HS-27A (cell line): ENCODE measurements around the gene KHDRBS2.

Experiments used
- DNase-seq: peaks from one replicate; pipeline ENCODE4 v3.0.0-alpha.2; 2012; ENCODE audit warnings: low read depth, missing footprints

Gene KHDRBS2

DNA sequence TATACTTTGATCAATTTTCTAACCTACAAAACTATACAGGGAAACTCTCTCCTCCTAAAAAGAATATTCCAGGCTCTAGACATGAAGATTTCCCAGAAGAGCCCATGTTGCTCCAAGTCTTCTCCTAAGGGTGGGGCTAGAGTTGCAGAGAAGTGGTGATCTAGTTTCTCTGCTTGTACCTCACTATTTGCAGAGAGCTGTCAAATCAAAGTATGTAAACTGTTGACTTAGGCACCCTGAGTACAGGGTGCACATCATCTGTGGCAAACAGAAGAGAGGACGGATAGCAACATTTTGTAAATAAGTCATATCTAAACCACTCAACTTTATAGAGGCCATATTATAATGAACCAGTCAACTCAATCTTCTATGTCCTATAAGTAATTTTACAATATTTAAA is 250.1 kb downstream of the KHDRBS2 start:
- DNase-seq, result no peak

DNA sequence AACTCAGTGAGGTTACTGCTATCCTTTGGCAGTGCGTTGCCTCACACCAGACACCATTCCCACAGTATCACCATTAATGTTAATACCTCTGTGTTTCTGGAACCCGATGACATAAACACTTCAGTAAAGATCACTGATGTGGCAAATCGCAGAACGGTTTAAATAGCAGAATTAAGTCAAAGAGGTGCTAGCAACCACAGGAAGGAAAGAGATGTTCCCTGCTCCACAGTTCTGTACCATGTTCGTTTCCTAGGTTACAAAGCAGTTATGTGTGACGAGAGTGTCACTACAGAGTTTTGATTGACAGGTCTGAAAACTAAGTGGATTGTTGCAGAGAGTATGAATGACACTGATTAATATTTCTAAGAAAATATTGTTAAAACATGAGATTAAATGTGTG is 272.3 kb downstream of the KHDRBS2 start:
- DNase-seq, result no peak

DNA sequence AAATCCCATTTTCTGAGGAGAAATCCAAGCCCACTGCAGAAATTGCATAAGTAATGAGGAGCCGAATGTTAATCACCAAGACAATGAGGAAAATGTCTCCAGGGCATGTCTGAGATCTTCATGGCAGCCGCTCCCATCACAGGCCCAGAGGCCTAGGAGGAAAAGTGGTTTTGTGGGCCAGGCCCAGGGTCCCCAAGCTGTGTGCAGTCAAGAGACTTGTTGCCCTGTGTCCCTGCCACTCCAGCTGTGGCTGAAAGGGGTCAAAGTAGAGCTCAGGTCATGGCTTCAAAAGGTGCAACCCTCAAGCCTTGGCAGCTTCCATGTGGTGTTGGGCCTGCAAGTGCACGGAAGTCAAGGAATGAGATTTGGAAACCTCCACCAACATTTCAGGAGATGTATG is 276.6 kb downstream of the KHDRBS2 start:
- DNase-seq, result no peak

DNA sequence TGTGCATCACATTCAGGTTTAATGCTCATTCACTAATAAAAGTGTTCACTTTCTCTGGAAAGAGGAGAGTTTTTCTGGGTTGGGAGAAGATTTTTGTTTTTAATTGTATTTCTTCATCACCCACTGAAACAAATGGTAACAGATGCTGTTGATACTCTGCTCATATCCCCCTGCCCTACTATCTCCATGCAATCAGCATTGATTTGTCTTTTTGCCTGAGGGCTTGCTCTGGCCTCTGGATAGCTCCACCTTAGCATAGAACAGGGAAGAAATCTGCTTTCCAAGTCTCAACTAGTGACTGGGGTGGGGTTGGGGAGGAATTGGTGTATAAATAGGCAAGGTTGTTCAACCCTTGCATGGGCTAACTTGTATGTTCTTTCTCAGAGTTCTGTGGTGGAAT is 296.4 kb downstream of the KHDRBS2 start:
- DNase-seq, result no peak

- DNase-seq, result no peak
These were observed 305.4 kb downstream of the KHDRBS2 start for GRCh38 chr6:61980622-61981021.

DNA sequence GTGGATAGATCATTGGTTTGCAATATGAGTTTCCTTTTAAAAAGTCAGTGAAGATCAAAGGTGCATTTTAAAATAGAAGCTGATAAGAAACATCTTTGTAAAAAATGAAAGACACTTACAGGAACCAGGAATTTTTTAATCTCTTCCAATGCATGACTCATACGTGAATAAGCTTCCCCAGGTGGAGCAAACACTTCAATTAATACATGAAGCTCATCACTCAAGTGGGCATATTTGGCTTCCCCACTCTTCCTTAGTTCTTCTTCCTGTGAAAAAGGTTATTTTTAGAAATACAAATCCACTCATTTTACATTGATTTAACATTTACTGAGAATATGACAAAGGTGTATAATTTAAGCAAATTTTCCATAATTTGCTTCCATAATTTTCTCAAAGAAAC is 308.1 kb downstream of the KHDRBS2 start:
- no peak for DNase-seq

DNA sequence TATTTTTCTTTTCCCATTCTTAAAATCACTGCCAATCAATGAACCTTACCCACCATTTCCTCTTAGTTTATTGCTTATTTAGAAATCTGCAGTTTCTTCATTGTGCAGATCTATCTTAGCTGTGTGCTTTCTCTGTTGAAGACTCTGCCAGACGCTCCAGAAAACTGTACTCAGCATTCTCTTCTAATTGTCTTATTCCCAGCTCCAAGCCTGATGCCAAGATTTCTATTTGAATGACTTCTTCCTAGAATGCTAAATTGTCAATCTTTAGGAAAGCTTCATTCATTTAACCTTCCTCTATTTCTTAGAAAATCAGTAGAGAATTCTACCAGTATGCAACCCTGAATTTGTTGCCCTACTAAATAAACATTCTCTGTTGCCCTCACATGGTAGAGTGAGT is 308.9 kb downstream of the KHDRBS2 start:
- no peak for DNase-seq

- no peak for DNase-seq
These were observed 326.8 kb downstream of the KHDRBS2 start for GRCh38 chr6:61959196-61959595.

DNA sequence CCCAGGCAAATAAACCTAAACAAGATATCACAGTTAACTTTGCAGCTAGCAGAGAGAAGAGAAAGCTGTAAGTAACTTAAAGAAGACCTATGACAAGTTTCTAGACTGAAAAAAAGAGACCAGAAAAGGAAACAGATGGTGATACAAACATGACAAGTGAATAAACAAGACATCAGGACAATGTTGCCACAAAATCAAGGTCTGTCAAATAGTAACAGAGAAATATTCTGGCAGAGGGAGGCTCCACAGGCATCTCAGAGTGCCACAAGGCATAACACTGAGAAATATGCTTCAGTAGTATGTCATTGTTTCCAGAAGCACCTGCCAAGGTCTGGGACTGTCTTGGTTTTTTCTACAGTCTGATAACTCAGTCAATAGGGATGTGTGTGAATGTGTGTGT is 332.2 kb downstream of the KHDRBS2 start:
- DNase-seq, result no peak

DNA sequence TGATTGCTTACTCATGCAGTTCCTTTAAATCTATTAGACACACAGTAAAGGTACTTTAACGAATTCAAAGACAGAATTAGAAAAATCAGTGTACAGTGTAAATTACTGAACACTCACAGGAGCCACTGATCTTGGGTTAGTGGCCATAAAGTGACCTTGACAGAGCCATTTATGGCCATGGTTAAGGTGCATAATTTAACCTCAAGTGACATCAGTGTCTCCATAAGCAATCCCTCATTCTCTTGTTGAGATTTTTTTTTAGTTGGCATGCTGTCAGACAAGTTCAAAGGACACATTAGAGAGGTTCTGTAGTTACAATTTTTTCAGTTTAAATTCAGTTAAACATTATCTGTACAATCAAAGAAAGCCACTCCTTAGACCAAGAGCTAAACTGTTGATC is 334.4 kb downstream of the KHDRBS2 start:
- no peak for DNase-seq

DNA sequence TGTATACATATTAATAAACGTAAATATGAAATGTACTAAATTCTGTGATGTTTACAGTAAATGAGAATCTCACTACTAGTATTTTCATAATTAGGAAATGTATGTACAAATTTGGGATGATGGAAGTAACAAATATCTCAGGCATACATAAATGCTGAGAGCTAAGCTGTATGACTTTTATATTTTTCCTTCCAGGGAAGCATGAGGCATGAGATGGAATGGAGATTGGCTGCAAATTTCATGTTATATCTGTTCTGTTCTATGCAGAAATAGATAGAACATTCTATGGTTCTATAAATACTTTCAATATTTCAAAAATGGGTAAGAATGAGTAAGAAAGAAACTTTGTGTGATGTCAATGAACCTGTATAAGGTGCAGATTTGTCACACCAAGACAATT is 335.2 kb downstream of the KHDRBS2 start:
- no peak for DNase-seq

- DNase-seq, result no peak
These were observed 336.1 kb downstream of the KHDRBS2 start for GRCh38 chr6:61949971-61950370.

- no peak for DNase-seq
These were observed 336.9 kb downstream of the KHDRBS2 start for GRCh38 chr6:61949161-61949560.

DNA sequence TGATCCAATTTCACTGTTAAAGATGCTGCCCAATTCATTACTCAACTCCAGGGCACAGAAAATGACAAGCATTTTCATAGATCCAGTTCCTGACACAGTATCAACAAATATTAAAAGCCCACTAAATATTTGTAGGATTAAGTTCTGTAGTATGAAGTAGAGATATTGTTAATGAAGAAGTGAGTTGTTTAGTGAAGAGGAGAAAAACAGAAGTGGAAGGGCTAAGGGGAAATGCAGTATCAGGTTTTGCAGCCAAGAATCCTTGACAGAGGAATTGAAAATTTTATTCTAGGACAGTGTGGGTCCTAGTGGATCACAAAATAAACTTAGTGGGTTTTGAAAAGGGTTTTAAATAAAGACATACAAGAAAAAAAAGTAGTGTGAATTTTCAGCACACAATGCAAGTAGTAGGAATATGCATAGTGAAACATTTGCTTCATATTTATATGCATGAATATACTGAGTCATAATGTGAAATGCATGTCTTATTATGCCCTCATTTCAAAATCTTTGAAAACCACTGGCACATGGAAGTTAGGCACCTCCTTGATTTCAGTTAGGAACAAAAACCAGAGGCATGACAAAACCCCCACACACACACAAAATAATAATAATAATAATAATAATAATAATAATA is 338.6 kb downstream of the KHDRBS2 start:
- DNase-seq, result no peak

GRCh38 chr6:61940919-61941318 is 345.1 kb downstream of the KHDRBS2 start:
- DNase-seq, result no peak

DNA sequence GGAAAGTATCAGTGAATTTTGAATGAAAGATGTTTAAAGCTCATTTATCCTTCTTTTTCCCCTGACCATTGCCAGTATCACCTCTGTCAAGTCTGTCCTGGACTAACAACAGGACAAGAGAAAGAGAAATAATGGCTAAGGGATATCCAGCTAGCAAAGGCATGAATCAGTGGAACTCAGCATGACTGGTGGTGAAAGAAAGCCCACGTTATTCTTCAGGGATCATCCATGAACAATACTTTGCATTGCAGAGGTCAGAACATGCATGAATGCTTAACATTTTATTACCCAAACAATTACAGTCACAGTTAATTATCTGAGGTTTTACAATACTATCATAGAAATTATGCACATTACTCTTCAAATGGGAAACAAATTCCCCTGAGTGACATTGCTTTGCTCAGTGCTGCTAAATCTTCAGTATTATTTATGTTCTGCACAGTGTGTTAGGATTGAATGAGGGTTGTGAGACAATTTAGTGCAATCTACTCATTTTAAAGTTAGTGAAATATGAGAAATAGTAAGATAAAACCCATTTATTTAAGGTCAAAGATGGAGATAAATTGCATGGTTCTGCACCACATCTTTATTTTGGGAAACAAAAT is 350.7 kb downstream of the KHDRBS2 start:
- no peak for DNase-seq

DNA sequence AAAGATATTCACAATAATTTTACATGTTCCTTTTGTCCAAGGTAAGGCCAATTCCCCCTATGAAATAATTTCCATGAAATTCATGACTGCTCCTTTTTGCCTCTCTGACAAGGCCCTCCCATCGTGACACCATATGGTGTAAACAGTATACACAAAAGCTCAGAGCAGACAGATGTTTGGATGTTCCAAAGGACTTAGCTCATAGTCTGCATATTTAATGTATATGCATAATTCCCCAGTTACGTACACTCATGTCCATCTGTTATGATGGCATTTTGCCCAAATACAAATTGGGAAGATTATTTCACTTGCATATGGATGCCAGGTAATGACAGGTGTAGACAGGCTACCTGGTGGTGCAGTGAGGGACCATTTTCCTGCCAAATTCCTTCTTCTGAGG is 376.5 kb downstream of the KHDRBS2 start:
- no peak for DNase-seq

DNA sequence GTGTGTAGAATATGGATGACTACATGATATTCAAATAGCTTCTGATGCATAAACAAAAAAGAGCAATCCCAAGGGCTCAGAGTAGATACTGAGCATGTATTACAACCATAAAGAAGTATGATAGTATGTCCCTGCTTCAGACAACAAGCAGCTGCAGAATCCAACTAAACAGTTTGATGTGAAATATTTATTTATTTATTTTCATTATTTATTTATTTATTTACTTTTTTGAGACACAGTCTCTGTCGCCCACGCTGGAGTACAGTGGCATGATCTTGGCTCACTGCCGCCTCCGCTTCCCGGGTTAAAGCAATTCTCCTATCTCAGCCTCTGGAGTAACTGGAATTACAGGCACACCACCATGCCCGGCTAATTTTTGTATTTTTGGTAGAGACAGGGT is 384.3 kb downstream of the KHDRBS2 start:
- DNase-seq, result no peak

GRCh38 chr6:61894536-61894935 is 391.5 kb downstream of the KHDRBS2 start:
- DNase-seq, result no peak

GRCh38 chr6:61887423-61887822 is 398.6 kb downstream of the KHDRBS2 start:
- no peak for DNase-seq

GRCh38 chr6:61886608-61887259 is 399.3 kb downstream of the KHDRBS2 start:
- no peak for DNase-seq

DNA sequence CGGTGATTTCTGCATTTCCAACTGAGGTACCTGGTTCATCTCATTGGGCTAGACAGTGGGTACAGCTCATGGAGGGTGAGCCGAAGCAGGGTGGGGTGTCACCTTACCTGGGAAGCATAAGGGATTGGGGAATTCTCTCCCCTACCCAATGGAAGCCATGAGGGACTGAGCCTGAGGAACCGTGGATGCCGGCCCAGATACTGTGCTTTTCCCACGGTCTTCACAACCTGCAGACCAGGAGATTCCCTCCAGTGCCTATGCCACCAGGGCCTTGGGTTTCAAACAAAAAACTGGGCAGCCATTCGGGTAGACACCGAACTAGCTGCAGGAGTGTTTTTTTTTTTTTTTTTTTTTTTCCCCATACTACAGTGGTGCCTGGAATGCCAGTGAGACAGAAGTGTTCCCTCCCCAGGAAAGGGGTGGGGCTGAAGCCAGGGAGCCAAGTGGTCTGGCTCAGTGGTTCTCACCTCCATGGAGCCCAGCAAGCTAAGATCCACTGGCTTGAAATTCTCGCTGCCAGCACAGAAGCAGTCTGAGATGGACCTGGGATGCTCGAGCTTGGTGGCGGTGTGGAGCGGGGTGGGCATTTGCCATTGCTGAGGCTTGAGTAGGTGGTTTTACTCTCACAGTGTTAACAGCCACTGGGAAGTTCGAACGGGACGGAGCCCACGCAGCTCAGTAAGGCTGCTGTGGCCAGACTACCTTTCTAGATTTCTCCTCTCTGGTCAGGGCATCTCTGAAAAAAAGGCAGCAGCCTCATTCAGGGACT is 416.2 kb downstream of the KHDRBS2 start:
- DNase-seq, result no peak

- no peak for DNase-seq
These were observed 417.4 kb downstream of the KHDRBS2 start for GRCh38 chr6:61868507-61869080.
